AG10803 (cell line): Measurements from ENCODE around the gene ENHO.

Source experiments
- DNase-seq: peaks from one replicate; pipeline ENCODE4 v3.0.0; 2010; ENCODE audit warnings: low read depth
- H3K4me3 ChIP-seq: 2 replicates; pipeline ENCODE4 v1.5.1; 2011; ENCODE audit warnings: mild to moderate bottlenecking, low read length, control low read depth
- CTCF ChIP-seq: conservative IDR thresholded peaks from 2 replicates; pipeline ENCODE4 v1.5.1; 2011; ENCODE audit warnings: mild to moderate bottlenecking, low read length, control low read depth, inconsistent platforms

The ENHO gene

GRCh38 chr9:34522971-34523797 is at the start of gene ENHO:
TSS of gene ENHO (minus strand) at chr9:34522990. CDS start at chr9:34521695, 1,295 bp downstream.
- TF ChIP-seq CTCF = no peak
- DNase-seq = peak; percentile 80
- peak within 1 kb of the TSS; percentile 38 for H3K4me3 ChIP-seq

- TF ChIP-seq CTCF = no peak
- no peak for DNase-seq
- no peak overlapping the region for H3K4me3 ChIP-seq
These were observed 49.3 kb upstream of the ENHO start for GRCh38 chr9:34572092-34572491.

GRCh38 chr9:34571481-34571810 is 48.7 kb upstream of the ENHO start:
- no peak for DNase-seq
- TF ChIP-seq CTCF = no peak
- H3K4me3 ChIP-seq = no peak overlapping the region

GRCh38 chr9:34570809-34571480 is 48.2 kb upstream of the ENHO start:
- no peak for TF ChIP-seq CTCF
- H3K4me3 ChIP-seq = no peak overlapping the region
- no peak for DNase-seq

DNA sequence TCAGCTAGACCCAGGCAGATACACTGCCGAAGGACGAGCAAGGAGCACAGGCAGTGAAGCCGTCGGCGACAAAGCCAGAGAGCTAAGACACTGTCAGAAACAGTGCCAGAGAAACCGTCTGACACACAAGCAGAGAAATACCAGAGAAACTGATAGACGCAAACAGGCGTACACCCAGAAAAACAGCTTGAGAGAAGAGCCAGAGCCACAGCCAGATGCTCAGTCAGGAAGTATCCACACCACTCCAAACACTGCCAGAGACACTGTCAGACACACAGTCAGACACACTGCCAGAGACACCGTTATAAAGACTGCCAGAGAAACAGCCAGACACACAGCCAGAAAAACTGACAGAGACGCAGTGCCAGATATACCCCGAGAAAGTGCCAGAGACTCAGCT is 47.6 kb upstream of the ENHO start:
- no peak overlapping the region for H3K4me3 ChIP-seq
- no peak for DNase-seq
- TF ChIP-seq CTCF = no peak

DNA sequence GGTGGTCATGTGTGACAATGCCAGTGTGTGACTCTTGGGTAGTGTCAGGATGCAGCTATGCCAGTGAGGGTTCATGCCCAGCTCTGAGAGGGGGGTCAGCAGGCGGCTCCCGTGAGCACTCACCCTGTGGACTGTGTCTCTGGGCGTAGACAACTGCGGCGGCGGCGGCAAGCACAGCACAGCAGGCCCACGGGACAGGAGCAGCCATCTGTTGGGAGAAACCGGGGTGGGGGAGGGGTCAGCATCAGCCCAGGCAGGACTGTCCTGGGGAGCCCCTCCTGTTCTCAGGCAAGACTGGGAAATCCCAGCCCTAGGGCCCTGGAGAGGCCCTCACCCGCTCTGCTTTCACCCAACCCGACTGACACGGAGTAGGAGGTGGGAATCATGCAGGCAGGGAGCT is 46.0 kb upstream of the ENHO start:
- no peak for DNase-seq
- TF ChIP-seq CTCF = no peak
- H3K4me3 ChIP-seq = no peak overlapping the region

DNA sequence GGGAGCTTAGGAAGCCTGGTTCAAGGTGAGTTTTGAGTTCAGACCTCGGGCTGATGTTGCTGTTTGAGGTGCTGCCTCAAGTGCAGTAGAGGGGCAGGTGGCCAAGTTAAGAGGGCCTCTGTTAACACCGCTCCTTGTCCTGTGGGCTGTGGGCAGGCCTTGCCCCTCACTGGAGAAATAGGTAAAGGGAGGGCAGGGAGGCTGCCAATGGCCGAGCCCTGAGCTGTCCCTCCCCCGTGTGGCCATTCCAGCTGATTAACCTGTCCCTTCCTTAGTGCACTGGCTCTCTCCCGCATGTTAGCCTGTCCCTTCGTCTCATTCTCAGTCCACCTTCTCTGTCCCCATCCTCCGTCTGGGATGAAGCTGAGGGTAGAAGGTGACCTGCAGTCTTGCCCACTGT is 45.3 kb upstream of the ENHO start:
- no peak for TF ChIP-seq CTCF
- no peak overlapping the region for H3K4me3 ChIP-seq
- no peak for DNase-seq
